Endothelial cell of umbilical vein (primary cell): Measurements from ENCODE around the gene ARHGAP30.

Experiments
- EZH2 ChIP-seq: IDR thresholded peaks from 2 replicates; pipeline ENCODE4 v1.6.1; 2012; ENCODE audit warnings: borderline replicate concordance, low read depth, mild to moderate bottlenecking, moderate library complexity, low read length, inconsistent platforms; ENCODE audit not compliant: severe bottlenecking
- FOS ChIP-seq: IDR thresholded peaks from 2 replicates; pipeline ENCODE4 v1.6.1; 2011; ENCODE audit warnings: mild to moderate bottlenecking, low read length, moderate library complexity, borderline replicate concordance; ENCODE audit not compliant: insufficient read depth
- GATA2 ChIP-seq: IDR thresholded peaks from 2 replicates; pipeline ENCODE4 v1.7.0; 2011; ENCODE audit warnings: low read depth, mild to moderate bottlenecking, moderate library complexity, mixed read lengths, low read length; ENCODE audit not compliant: insufficient read length, insufficient read depth
- JUN ChIP-seq: IDR thresholded peaks from 2 replicates; pipeline ENCODE4 v1.6.1; 2011; ENCODE audit warnings: borderline replicate concordance, low read depth; ENCODE audit not compliant: insufficient read length, insufficient read depth
- MYC ChIP-seq: IDR thresholded peaks from one replicate; pipeline ENCODE4 v1.6.1; 2011; ENCODE audit warnings: mild to moderate bottlenecking, low read depth, low read length
- POLR2A ChIP-seq: IDR thresholded peaks from 2 replicates; pipeline ENCODE4 v1.6.1; 2012; ENCODE audit warnings: low read depth, mild to moderate bottlenecking, control low read depth, low read length
- POLR2AphosphoS5 ChIP-seq: IDR thresholded peaks from 2 replicates; pipeline ENCODE4 v1.6.1; 2012; ENCODE audit warnings: low read depth, mild to moderate bottlenecking, control low read depth, low read length, moderate library complexity; ENCODE audit not compliant: insufficient read depth
- TF ChIP-seq, protein P1 (sequence below): IDR thresholded peaks from 2 replicates; pipeline ENCODE4 v1.6.1; 2011; ENCODE audit not compliant: insufficient read depth, insufficient read length
- TF ChIP-seq, protein P2 (sequence below), 2 donors: IDR thresholded peaks; 1 replicate in 1 of 2; 2 replicates in 1 of 2; pipeline ENCODE4 v1.5.1; 2011; ENCODE audit warnings: low read length in 2 of 2, mild to moderate bottlenecking in 2 of 2, moderate library complexity in 2 of 2, control low read depth in 1 of 2, inconsistent platforms in 1 of 2, low read depth in 1 of 2; ENCODE audit not compliant: insufficient read depth in 1 of 2; ENCODE audit errors: extremely low read depth in 1 of 2

GRCh38 chr1:161098210-161099068 lies 28.7 kb upstream of the ARHGAP30 start, which contains the start of gene KLHDC9:
- TF ChIP-seq JUN (no peak), POLR2AphosphoS5 (no peak), POLR2A (no peak), EZH2 (no peak), GATA2 (no peak), MYC (no peak), FOS (no peak)
- TF ChIP-seq, protein P1, sequence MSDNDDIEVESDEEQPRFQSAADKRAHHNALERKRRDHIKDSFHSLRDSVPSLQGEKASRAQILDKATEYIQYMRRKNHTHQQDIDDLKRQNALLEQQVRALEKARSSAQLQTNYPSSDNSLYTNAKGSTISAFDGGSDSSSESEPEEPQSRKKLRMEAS = no peak
- TF ChIP-seq, protein P2, sequence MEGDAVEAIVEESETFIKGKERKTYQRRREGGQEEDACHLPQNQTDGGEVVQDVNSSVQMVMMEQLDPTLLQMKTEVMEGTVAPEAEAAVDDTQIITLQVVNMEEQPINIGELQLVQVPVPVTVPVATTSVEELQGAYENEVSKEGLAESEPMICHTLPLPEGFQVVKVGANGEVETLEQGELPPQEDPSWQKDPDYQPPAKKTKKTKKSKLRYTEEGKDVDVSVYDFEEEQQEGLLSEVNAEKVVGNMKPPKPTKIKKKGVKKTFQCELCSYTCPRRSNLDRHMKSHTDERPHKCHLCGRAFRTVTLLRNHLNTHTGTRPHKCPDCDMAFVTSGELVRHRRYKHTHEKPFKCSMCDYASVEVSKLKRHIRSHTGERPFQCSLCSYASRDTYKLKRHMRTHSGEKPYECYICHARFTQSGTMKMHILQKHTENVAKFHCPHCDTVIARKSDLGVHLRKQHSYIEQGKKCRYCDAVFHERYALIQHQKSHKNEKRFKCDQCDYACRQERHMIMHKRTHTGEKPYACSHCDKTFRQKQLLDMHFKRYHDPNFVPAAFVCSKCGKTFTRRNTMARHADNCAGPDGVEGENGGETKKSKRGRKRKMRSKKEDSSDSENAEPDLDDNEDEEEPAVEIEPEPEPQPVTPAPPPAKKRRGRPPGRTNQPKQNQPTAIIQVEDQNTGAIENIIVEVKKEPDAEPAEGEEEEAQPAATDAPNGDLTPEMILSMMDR (IDR thresholded peaks at IDR 0.05; ENCODE audit: extremely low read depth in 1 of 2, insufficient read depth in 1 of 2, low read depth in 1 of 2, low read length in 2 of 2) = peak in 1 of 2 donors; percentile 33
